DND-41 (cell line): ENCODE measurements around the gene TULP4.

Experiments used
- ATAC-seq: fragments of 200-7000 bp; cut with Tn5 transposase; 3 replicates; pipeline ENCODE4 v1.9.1; 2021; ENCODE audit warnings: low read depth; ENCODE audit not compliant: insufficient read depth
- DNase-seq: peaks from one replicate; pipeline ENCODE4 v3.0.0-alpha.2; 2020
- H2AFZ ChIP-seq: 2 replicates; pipeline ENCODE4 v1.6.0; 2012; ENCODE audit warnings: low read depth, low read length
- H3K27ac ChIP-seq: 2 replicates; pipeline ENCODE4 v1.5.1; 2012; ENCODE audit warnings: low read length, inconsistent platforms
- H3K27me3 ChIP-seq: fragments of 200-600 bp; sonication (generic); 2 replicates; pipeline ENCODE4 v1.6.0; 2012; ENCODE audit warnings: low read length, mild to moderate bottlenecking, inconsistent platforms; ENCODE audit not compliant: insufficient read depth, poor library complexity
- H3K36me3 ChIP-seq: 2 replicates; pipeline ENCODE4 v1.5.1; 2012; ENCODE audit warnings: low read length, inconsistent platforms; ENCODE audit not compliant: insufficient read depth
- H3K4me1 ChIP-seq: 2 replicates; pipeline ENCODE4 v1.5.1; 2012; ENCODE audit warnings: mild to moderate bottlenecking, low read length; ENCODE audit not compliant: insufficient read depth
- H3K4me2 ChIP-seq: 2 replicates; pipeline ENCODE4 v1.6.0; 2012; ENCODE audit warnings: mild to moderate bottlenecking, moderate library complexity, low read length, inconsistent platforms; ENCODE audit not compliant: insufficient read depth
- H3K4me3 ChIP-seq, 2 experiments: fragments of 200-600 bp in 1 of 2; shearing (Covaris generic) in 1 of 2; 2 replicates each; pipeline ENCODE4 v1.5.1; 2012 to 2016; ENCODE audit warnings: inconsistent platforms in 2 of 2, low read length in 2 of 2, mild to moderate bottlenecking in 2 of 2, low read depth in 1 of 2, moderate library complexity in 1 of 2
- H3K79me2 ChIP-seq: 2 replicates; pipeline ENCODE4 v1.6.0; 2012; ENCODE audit warnings: low read length, inconsistent platforms; ENCODE audit not compliant: insufficient read depth
- H3K9ac ChIP-seq: 2 replicates; pipeline ENCODE4 v1.6.0; 2012; ENCODE audit warnings: low read depth, mild to moderate bottlenecking, inconsistent platforms, low read length, moderate library complexity
- H3K9me3 ChIP-seq: 2 replicates; pipeline ENCODE4 v1.5.1; 2012; ENCODE audit warnings: low read length, moderate library complexity, mild to moderate bottlenecking, inconsistent platforms; ENCODE audit not compliant: insufficient read depth, severe bottlenecking
- H4K20me1 ChIP-seq: 2 replicates; pipeline ENCODE4 v1.6.0; 2012; ENCODE audit warnings: low read length; ENCODE audit not compliant: insufficient read depth
- EZH2 ChIP-seq: IDR thresholded peaks from 3 replicates; pipeline ENCODE4 v1.6.1; 2012; ENCODE audit warnings: borderline replicate concordance, low read depth, mild to moderate bottlenecking, moderate library complexity, low read length, inconsistent platforms; ENCODE audit not compliant: severe bottlenecking
- TF ChIP-seq, protein P1 (sequence below): IDR thresholded peaks from 2 replicates; pipeline ENCODE4 v1.5.1; 2012; ENCODE audit warnings: borderline replicate concordance, low read length, moderate library complexity, mild to moderate bottlenecking; ENCODE audit not compliant: poor library complexity, severe bottlenecking; ENCODE audit errors: extremely low read depth

Gene TULP4

GRCh38 chr6:158544428-158544827 lies 232.2 kb downstream of the TULP4 start:
- H3K27ac ChIP-seq: no peak overlapping the region
- H3K9ac ChIP-seq: no peak overlapping the region
- ATAC-seq: no peak
- H3K36me3 ChIP-seq: no peaks in the 10 kb centered on the region
- peaks cover 3% of the 10 kb centered on the region for H3K27me3 ChIP-seq
- H2AFZ ChIP-seq: no peak overlapping the region
- no peak for DNase-seq
- no peak overlapping the region for H3K4me2 ChIP-seq
- H3K9me3 ChIP-seq: no peaks in the 10 kb centered on the region
- TF ChIP-seq, protein P1, sequence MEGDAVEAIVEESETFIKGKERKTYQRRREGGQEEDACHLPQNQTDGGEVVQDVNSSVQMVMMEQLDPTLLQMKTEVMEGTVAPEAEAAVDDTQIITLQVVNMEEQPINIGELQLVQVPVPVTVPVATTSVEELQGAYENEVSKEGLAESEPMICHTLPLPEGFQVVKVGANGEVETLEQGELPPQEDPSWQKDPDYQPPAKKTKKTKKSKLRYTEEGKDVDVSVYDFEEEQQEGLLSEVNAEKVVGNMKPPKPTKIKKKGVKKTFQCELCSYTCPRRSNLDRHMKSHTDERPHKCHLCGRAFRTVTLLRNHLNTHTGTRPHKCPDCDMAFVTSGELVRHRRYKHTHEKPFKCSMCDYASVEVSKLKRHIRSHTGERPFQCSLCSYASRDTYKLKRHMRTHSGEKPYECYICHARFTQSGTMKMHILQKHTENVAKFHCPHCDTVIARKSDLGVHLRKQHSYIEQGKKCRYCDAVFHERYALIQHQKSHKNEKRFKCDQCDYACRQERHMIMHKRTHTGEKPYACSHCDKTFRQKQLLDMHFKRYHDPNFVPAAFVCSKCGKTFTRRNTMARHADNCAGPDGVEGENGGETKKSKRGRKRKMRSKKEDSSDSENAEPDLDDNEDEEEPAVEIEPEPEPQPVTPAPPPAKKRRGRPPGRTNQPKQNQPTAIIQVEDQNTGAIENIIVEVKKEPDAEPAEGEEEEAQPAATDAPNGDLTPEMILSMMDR: no peak
- no peak for TF ChIP-seq EZH2
- H3K4me1 ChIP-seq: no peaks in the 10 kb centered on the region
- H3K4me3 ChIP-seq: no peak overlapping the region
- H3K79me2 ChIP-seq: no peaks in the 10 kb centered on the region
- no peaks in the 10 kb centered on the region for H4K20me1 ChIP-seq

GRCh38 chr6:158545043-158545966 lies 233.0 kb downstream of the TULP4 start:
- TF ChIP-seq EZH2: no peak
- TF ChIP-seq, protein P1: no peak
- H3K4me1 ChIP-seq: no peaks in the 10 kb centered on the region
- no peak for ATAC-seq
- no peaks in the 10 kb centered on the region for H3K36me3 ChIP-seq
- H3K27ac ChIP-seq: no peak overlapping the region
- no peaks in the 10 kb centered on the region for H3K79me2 ChIP-seq
- H3K4me2 ChIP-seq: no peak overlapping the region
- H2AFZ ChIP-seq: no peak overlapping the region
- no peak for DNase-seq
- H4K20me1 ChIP-seq: no peaks in the 10 kb centered on the region
- H3K4me3 ChIP-seq: no peak overlapping the region
- no peak overlapping the region for H3K9ac ChIP-seq
- peaks cover 3% of the 10 kb centered on the region for H3K27me3 ChIP-seq
- H3K9me3 ChIP-seq: no peaks in the 10 kb centered on the region

GRCh38 chr6:158548418-158549161 lies 236.3 kb downstream of the TULP4 start:
- no peaks in the 10 kb centered on the region for H3K79me2 ChIP-seq
- DNase-seq (no peak), ATAC-seq (no peak)
- no peaks in the 10 kb centered on the region for H3K4me1 ChIP-seq
- H3K36me3 ChIP-seq: no peaks in the 10 kb centered on the region
- H3K27ac ChIP-seq: no peak overlapping the region
- H3K4me3 ChIP-seq: no peak overlapping the region
- no peak overlapping the region for H3K4me2 ChIP-seq
- peaks cover 3% of the 10 kb centered on the region for H3K27me3 ChIP-seq
- no peaks in the 10 kb centered on the region for H4K20me1 ChIP-seq
- H3K9ac ChIP-seq: no peak overlapping the region
- H3K9me3 ChIP-seq: no peaks in the 10 kb centered on the region
- TF ChIP-seq, protein P1: no peak
- TF ChIP-seq EZH2: no peak
- no peak overlapping the region for H2AFZ ChIP-seq
